HepG2 (cell line): ENCODE results near the gene CRAT. TPM values are rescaled to one million over a fixed set of nuclear protein-coding genes. Genes with fewer than 3 reads are reported as not detected.

Source experiments
- CREM ChIP-seq, 2 experiments: sonication (generic) in 1 of 2; formaldehyde crosslinking in 1 of 2; IDR thresholded peaks; 2 replicates each; pipeline versions ENCODE4 v1.4.0 to v1.6.1; 2016 to 2020; ENCODE audit warnings: antibody characterized with exemption in 1 of 2, mild to moderate bottlenecking in 1 of 2, missing genetic modification reagents in 1 of 2
- GLMP ChIP-seq: sonication (generic); formaldehyde crosslinking; IDR thresholded peaks from 2 replicates; pipeline ENCODE4 v1.9.0; 2021; ENCODE audit warnings: missing genetic modification reagents, mild to moderate bottlenecking, borderline replicate concordance
- KAT7 ChIP-seq: IDR thresholded peaks from 2 replicates; pipeline ENCODE4 v1.6.1; 2018; ENCODE audit warnings: borderline replicate concordance, missing compliant biosample characterization
- KDM1A ChIP-seq: IDR thresholded peaks from 2 replicates; pipeline ENCODE4 v1.6.1; 2016; ENCODE audit warnings: missing compliant biosample characterization
- MATR3 ChIP-seq: sonication (generic); formaldehyde crosslinking; IDR thresholded peaks from 2 replicates; pipeline ENCODE4 v1.4.0; 2020; ENCODE audit warnings: missing genetic modification reagents
- NFE2L2 ChIP-seq: fragments of 150-350 bp; IDR thresholded peaks from 2 replicates; pipeline ENCODE4 v1.6.1; 2014; ENCODE audit warnings: low read length
- RAD51 ChIP-seq: fragments of 450-650 bp; IDR thresholded peaks from 2 replicates; pipeline ENCODE4 v1.6.1; 2016; ENCODE audit warnings: borderline replicate concordance
- RBM22 ChIP-seq: fragments of 200-400 bp; formaldehyde crosslinking; optimal IDR thresholded peaks from 2 replicates; pipeline ENCODE3; 2017; ENCODE audit warnings: mild to moderate bottlenecking, low read length, moderate library complexity
- REPIN1 ChIP-seq: sonication (generic); formaldehyde crosslinking; IDR thresholded peaks from 2 replicates; pipeline ENCODE4 v1.8.0; 2022; ENCODE audit warnings: missing genetic modification reagents, low read depth, mild to moderate bottlenecking, borderline replicate concordance
- SALL2 ChIP-seq: sonication (generic); formaldehyde crosslinking; IDR thresholded peaks from 2 replicates; pipeline ENCODE4 v1.8.1; 2023; ENCODE audit warnings: mild to moderate bottlenecking, missing genetic modification reagents, inconsistent platforms
- SCMH1 ChIP-seq: sonication (generic); formaldehyde crosslinking; IDR thresholded peaks from 2 replicates; pipeline ENCODE4 v1.9.0; 2021; ENCODE audit warnings: missing genetic modification reagents, mild to moderate bottlenecking, borderline replicate concordance
- SNAI1 ChIP-seq: sonication (generic); formaldehyde crosslinking; IDR thresholded peaks from 2 replicates; pipeline ENCODE4 v1.5.0; 2020; ENCODE audit warnings: mild to moderate bottlenecking, missing genetic modification reagents, borderline replicate concordance
- TBX2 ChIP-seq: sonication (generic); formaldehyde crosslinking; IDR thresholded peaks from 2 replicates; pipeline ENCODE4 v1.5.0; 2020; ENCODE audit warnings: missing genetic modification reagents, mild to moderate bottlenecking, borderline replicate concordance
- TCF7 ChIP-seq: sonication (generic); IDR thresholded peaks from 2 replicates; pipeline ENCODE4 v1.6.1; 2016; ENCODE audit warnings: antibody characterized with exemption, low read depth
- TGIF2 ChIP-seq: IDR thresholded peaks from 2 replicates; pipeline ENCODE4 v1.6.1; 2016; ENCODE audit warnings: control low read depth, missing compliant biosample characterization
- TOPORS ChIP-seq: sonication (generic); formaldehyde crosslinking; IDR thresholded peaks from 2 replicates; pipeline ENCODE4 v1.8.0; 2023; ENCODE audit warnings: mild to moderate bottlenecking, missing genetic modification reagents
- ZEB1 ChIP-seq: IDR thresholded peaks from 2 replicates; pipeline ENCODE4 v1.6.1; 2012; ENCODE audit warnings: mild to moderate bottlenecking, low read depth, inconsistent platforms; ENCODE audit not compliant: insufficient replicate concordance
- ZFP36L2 ChIP-seq: sonication (generic); formaldehyde crosslinking; IDR thresholded peaks from 2 replicates; pipeline ENCODE4 v1.4.0; 2020; ENCODE audit warnings: missing genetic modification reagents
- ZMYM4 ChIP-seq: sonication (generic); formaldehyde crosslinking; IDR thresholded peaks from 2 replicates; pipeline ENCODE4 v1.8.1; 2023; ENCODE audit warnings: mild to moderate bottlenecking, missing genetic modification reagents
- ZNF276 ChIP-seq: sonication (generic); formaldehyde crosslinking; IDR thresholded peaks from 2 replicates; pipeline ENCODE4 v1.4.0; 2020; ENCODE audit warnings: mild to moderate bottlenecking, low read depth, missing genetic modification reagents
- ZNF350 ChIP-seq: sonication (generic); formaldehyde crosslinking; IDR thresholded peaks from 2 replicates; pipeline ENCODE4 v1.4.0; 2020; ENCODE audit warnings: mild to moderate bottlenecking, low read depth, missing genetic modification reagents, borderline replicate concordance
- ZNF546 ChIP-seq: sonication (generic); formaldehyde crosslinking; conservative IDR thresholded peaks from 2 replicates; pipeline ENCODE4 v1.8.1; 2023; ENCODE audit warnings: mild to moderate bottlenecking, missing genetic modification reagents
- ZNF75D ChIP-seq: sonication (generic); formaldehyde crosslinking; IDR thresholded peaks from 2 replicates; pipeline ENCODE4 v1.8.1; 2023; ENCODE audit warnings: missing genetic modification reagents, mild to moderate bottlenecking, borderline replicate concordance
- ZNF770 ChIP-seq: sonication (generic); formaldehyde crosslinking; IDR thresholded peaks from 2 replicates; pipeline ENCODE4 v1.5.0; 2020; ENCODE audit warnings: mild to moderate bottlenecking, missing genetic modification reagents
- ZNF773 ChIP-seq: sonication (generic); formaldehyde crosslinking; IDR thresholded peaks from 2 replicates; pipeline ENCODE4 v1.4.0; 2020; ENCODE audit warnings: missing genetic modification reagents, borderline replicate concordance
- ZNF782 ChIP-seq: sonication (generic); formaldehyde crosslinking; IDR thresholded peaks from 2 replicates; pipeline ENCODE4 v1.4.0; 2020; ENCODE audit warnings: missing genetic modification reagents, mild to moderate bottlenecking, borderline replicate concordance
- ZNF792 ChIP-seq: IDR thresholded peaks from 2 replicates; pipeline ENCODE4 v1.6.1; 2016
- polyA plus RNA-seq, 8 experiments: library from polyadenylated mRNA; depleted of rRNA in 3 of 8; stranded (reverse) in 7 of 8; unstranded in 1 of 8; fragments of >200 nt; fragmentation: Illumina TruSeq in 4 of 8; extraction: Trizol in 4 of 8; gene quantifications; 2 replicates each; pipeline versions ENCODE4 v1.2.1 to v1.2.3, GENCODE V29; 2011 to 2016; ENCODE audit warnings: low read depth in 4 of 8, missing spikeins in 1 of 8, mixed read lengths in 1 of 8; ENCODE audit not compliant: insufficient read depth in 1 of 8
- total RNA-seq, 5 experiments: library from RNA; depleted of rRNA; stranded (reverse); fragments of >200 nt; fragmentation: Illumina TruSeq; extraction: Trizol; gene quantifications; 2 replicates each; pipeline ENCODE4 v1.2.3, GENCODE V29; 2016; ENCODE audit warnings: low read depth in 1 of 5

The CRAT gene
- total and polyA plus RNA-seq, 2 of the 13 experiments (the other 11 are each of a cell fraction or from before 2014, with no cell fraction given), result 26.1 to 26.6 TPM

GRCh38 chr9:129139233-129139992 lies 28.8 kb upstream of the CRAT start (continued):
- TF ChIP-seq ZNF350 (no peak; the same call in 1 of the 2 replicates), ZNF276 (no peak), NFE2L2 (no peak), ZNF792 (CRISPR knock-in tag) (no peak), ZEB1 (peak; percentile 6), CREM (IDR thresholded peaks at IDR 0.05) (peak; percentile 18; the same call in 1 of the 2 replicates), CREM (CRISPR knock-in tag; IDR thresholded peaks at IDR 0.05) (no peak), ZMYM4 (CRISPR knock-in tag) (no peak), KDM1A (CRISPR knock-in tag) (no peak), TOPORS (CRISPR knock-in tag) (no peak), ZNF546 (CRISPR knock-in tag) (no peak), ZNF773 (CRISPR knock-in tag) (no peak), REPIN1 (peak; percentile 2; the same call in 1 of the 2 replicates), TGIF2 (peak; percentile 60), ZNF75D (CRISPR knock-in tag) (no peak), GLMP (CRISPR knock-in tag) (no peak), SNAI1 (CRISPR knock-in tag) (0 out of 2 replicates have a peak, but pooled peaks have one; percentile 41), ZFP36L2 (CRISPR knock-in tag) (no peak), SALL2 (CRISPR knock-in tag) (peak; percentile 19; the same call in 1 of the 2 replicates), ZNF770 (CRISPR knock-in tag) (no peak), ZNF782 (CRISPR knock-in tag) (peak; percentile 27; the same call in 1 of the 2 replicates), KAT7 (CRISPR knock-in tag) (peak; percentile 48; the same call in 1 of the 2 replicates), SCMH1 (CRISPR knock-in tag) (no peak), MATR3 (CRISPR knock-in tag) (no peak), RAD51 (no peak), TCF7 (no peak), RBM22 (no peak), TBX2 (CRISPR knock-in tag) (peak; percentile 55; the same call in 1 of the 2 replicates)
